ENCODE data around the gene RARRES2. TPM values are rescaled to one million over a fixed set of nuclear protein-coding genes. Genes with fewer than 3 reads are reported as not detected.
A peak's percentile ranks its signal among the peaks of the same experiment; 100 is the strongest.

RARRES2 gene
- total and polyA plus RNA-seq, 9 donors, result 40.2 to 85.1 (median 56.7) TPM

GRCh38 chr7:150384406-150385301, 43.2 kb upstream of the RARRES2 start:
- DNase-seq, result no peak
- WGBS (ENCODE audit: insufficient coverage), result 83% methylated on average over 2 of the region's 15 CpGs
- Histone ChIP-seq H3K4me1 (ENCODE audit: control insufficient read depth, insufficient read depth, low read length) (peaks cover 86% of the 10 kb centered on the region), H3K9me3 (replicated peaks; ENCODE audit: control insufficient read depth, low read depth, low read length) (no peaks in the 10 kb centered on the region), H3K36me3 (ENCODE audit: control insufficient read depth, insufficient read depth, low read length) (peaks cover 14% of the 10 kb centered on the region), H3K27me3 (ENCODE audit: control insufficient read depth, insufficient read depth, low read length) (no peaks in the 10 kb centered on the region), H3K27ac (ENCODE audit: low read length) (peak overlapping the region; percentile 88), H3K4me3 (ENCODE audit: low read length) (no peak overlapping the region)

GRCh38 chr7:150383710-150384397, 42.4 kb upstream of the RARRES2 start:
- Histone ChIP-seq H3K4me3 (ENCODE audit: low read length) (no peak overlapping the region), H3K36me3 (ENCODE audit: control insufficient read depth, insufficient read depth, low read length) (peaks cover 6% of the 10 kb centered on the region), H3K9me3 (replicated peaks; ENCODE audit: control insufficient read depth, low read depth, low read length) (no peaks in the 10 kb centered on the region), H3K27ac (ENCODE audit: low read length) (peak overlapping the region; percentile 88), H3K27me3 (ENCODE audit: control insufficient read depth, insufficient read depth, low read length) (no peaks in the 10 kb centered on the region), H3K4me1 (ENCODE audit: control insufficient read depth, insufficient read depth, low read length) (peaks cover 78% of the 10 kb centered on the region)
- DNase-seq, result peak; percentile 89
- 59% methylated on average over 16 of the region's 22 CpGs for WGBS (ENCODE audit: insufficient coverage)

- no peaks in the 10 kb centered on the region for H3K36me3 ChIP-seq (ENCODE audit: control insufficient read depth, insufficient read depth, low read length)
- no peak overlapping the region for H3K27ac ChIP-seq (ENCODE audit: low read length)
- H3K9me3 ChIP-seq (replicated peaks; ENCODE audit: control insufficient read depth, low read depth, low read length), result no peaks in the 10 kb centered on the region
- H3K4me3 ChIP-seq (ENCODE audit: low read length), result no peak overlapping the region
- WGBS (ENCODE audit: insufficient coverage), result no CpG with 5 or more reads among the region's 4 CpGs
- peaks cover 78% of the 10 kb centered on the region for H3K4me1 ChIP-seq (ENCODE audit: control insufficient read depth, insufficient read depth, low read length)
- no peaks in the 10 kb centered on the region for H3K27me3 ChIP-seq (ENCODE audit: control insufficient read depth, insufficient read depth, low read length)
- DNase-seq, result no peak
Measured at GRCh38 chr7:150382844-150383225, 41.4 kb upstream of the RARRES2 start.

GRCh38 chr7:150382123-150382843, 40.9 kb upstream of the RARRES2 start:
- Histone ChIP-seq H3K27ac (ENCODE audit: low read length) (peak overlapping the region; percentile 47), H3K27me3 (ENCODE audit: control insufficient read depth, insufficient read depth, low read length) (no peaks in the 10 kb centered on the region), H3K4me3 (ENCODE audit: low read length) (no peak overlapping the region), H3K9me3 (replicated peaks; ENCODE audit: control insufficient read depth, low read depth, low read length) (no peaks in the 10 kb centered on the region), H3K4me1 (ENCODE audit: control insufficient read depth, insufficient read depth, low read length) (peaks cover 82% of the 10 kb centered on the region), H3K36me3 (ENCODE audit: control insufficient read depth, insufficient read depth, low read length) (no peaks in the 10 kb centered on the region)
- no peak for DNase-seq
- WGBS (ENCODE audit: insufficient coverage), result 74% methylated on average over 12 of the region's 20 CpGs

- Histone ChIP-seq H3K36me3 (ENCODE audit: control insufficient read depth, insufficient read depth, low read length) (no peaks in the 10 kb centered on the region), H3K4me3 (ENCODE audit: low read length) (no peak overlapping the region), H3K27ac (ENCODE audit: low read length) (no peak overlapping the region), H3K4me1 (ENCODE audit: control insufficient read depth, insufficient read depth, low read length) (peaks cover 81% of the 10 kb centered on the region), H3K27me3 (ENCODE audit: control insufficient read depth, insufficient read depth, low read length) (no peaks in the 10 kb centered on the region), H3K9me3 (replicated peaks; ENCODE audit: control insufficient read depth, low read depth, low read length) (no peaks in the 10 kb centered on the region)
- DNase-seq, result no peak
- WGBS (ENCODE audit: insufficient coverage), result 94% methylated on average over 1 of the region's 1 CpG
Measured at GRCh38 chr7:150381785-150382122, 40.3 kb upstream of the RARRES2 start.

GRCh38 chr7:150381096-150381495, 39.7 kb upstream of the RARRES2 start:
- no peak overlapping the region for H3K4me3 ChIP-seq (ENCODE audit: low read length)
- no peaks in the 10 kb centered on the region for H3K27me3 ChIP-seq (ENCODE audit: control insufficient read depth, insufficient read depth, low read length)
- no peak for DNase-seq
- H3K9me3 ChIP-seq (replicated peaks; ENCODE audit: control insufficient read depth, low read depth, low read length), result no peaks in the 10 kb centered on the region
- H3K4me1 ChIP-seq (ENCODE audit: control insufficient read depth, insufficient read depth, low read length), result peaks cover 80% of the 10 kb centered on the region
- 76% methylated on average over 9 of the region's 9 CpGs for WGBS (ENCODE audit: insufficient coverage)
- H3K27ac ChIP-seq (ENCODE audit: low read length), result no peak overlapping the region
- no peaks in the 10 kb centered on the region for H3K36me3 ChIP-seq (ENCODE audit: control insufficient read depth, insufficient read depth, low read length)

GRCh38 chr7:150380463-150380862, 39.0 kb upstream of the RARRES2 start:
- DNase-seq, result no peak
- Histone ChIP-seq H3K36me3 (ENCODE audit: control insufficient read depth, insufficient read depth, low read length) (no peaks in the 10 kb centered on the region), H3K4me3 (ENCODE audit: low read length) (no peak overlapping the region), H3K9me3 (replicated peaks; ENCODE audit: control insufficient read depth, low read depth, low read length) (no peaks in the 10 kb centered on the region), H3K27me3 (ENCODE audit: control insufficient read depth, insufficient read depth, low read length) (no peaks in the 10 kb centered on the region), H3K4me1 (ENCODE audit: control insufficient read depth, insufficient read depth, low read length) (peaks cover 74% of the 10 kb centered on the region), H3K27ac (ENCODE audit: low read length) (no peak overlapping the region)
- 75% methylated on average over 9 of the region's 11 CpGs for WGBS (ENCODE audit: insufficient coverage)

GRCh38 chr7:150379441-150380379, 38.3 kb upstream of the RARRES2 start:
- Histone ChIP-seq H3K4me3 (ENCODE audit: low read length) (peak overlapping the region; percentile 74), H3K27ac (ENCODE audit: low read length) (peak overlapping the region; percentile 87), H3K36me3 (ENCODE audit: control insufficient read depth, insufficient read depth, low read length) (peaks cover under 1% of the 10 kb centered on the region), H3K27me3 (ENCODE audit: control insufficient read depth, insufficient read depth, low read length) (no peaks in the 10 kb centered on the region), H3K4me1 (ENCODE audit: control insufficient read depth, insufficient read depth, low read length) (peaks cover 66% of the 10 kb centered on the region), H3K9me3 (replicated peaks; ENCODE audit: control insufficient read depth, low read depth, low read length) (no peaks in the 10 kb centered on the region)
- no peak for DNase-seq
- WGBS (ENCODE audit: insufficient coverage), result under 1% methylated on average over 49 of the region's 52 CpGs

- H3K4me3 ChIP-seq (ENCODE audit: low read length), result peak within 1 kb of the TSS; percentile 80
- no peaks in the 10 kb centered on the region for H3K9me3 ChIP-seq (replicated peaks; ENCODE audit: control insufficient read depth, low read depth, low read length)
- no peaks in the 10 kb centered on the region for H3K27me3 ChIP-seq (ENCODE audit: control insufficient read depth, insufficient read depth, low read length)
- DNase-seq, result peak; percentile 99
- H3K4me1 ChIP-seq (ENCODE audit: control insufficient read depth, insufficient read depth, low read length), result peaks cover 59% of the 10 kb centered on the region
- H3K27ac ChIP-seq (ENCODE audit: low read length), result peak within 1 kb of the TSS; percentile 94
- peaks cover 8% of the 10 kb centered on the region for H3K36me3 ChIP-seq (ENCODE audit: control insufficient read depth, insufficient read depth, low read length)
- under 1% methylated on average over 52 of the region's 60 CpGs for WGBS (ENCODE audit: insufficient coverage)
Measured at GRCh38 chr7:150378853-150379440, 37.5 kb upstream of the RARRES2 start, which contains the start of gene ZNF775. Gene ZNF775 (plus strand): TSS chr7:150379330. CDS start chr7:150388471, 9,141 bp downstream.

All from muscle of leg (tissue), 11 donors.